H1 (cell line): ENCODE data around the gene MB. TPM values are rescaled to one million over a fixed set of nuclear protein-coding genes. Genes with fewer than 3 reads are reported as not detected.

Experiments used
- CTCF ChIA-PET: fragments of 300-600 bp; sonication (Branson Sonifier 250); formaldehyde crosslinking; loops from one replicate; lab custom pipeline; 2021; ENCODE audit not compliant: partially characterized antibody; lab: Charles Lee
- POLR2A ChIA-PET: fragments of 300-600 bp; sonication (Branson Sonifier 250); formaldehyde crosslinking; loops from one replicate; lab custom pipeline; 2021; ENCODE audit warnings: inconsistent platforms; ENCODE audit not compliant: partially characterized antibody; lab: Charles Lee
- DNase-seq, 2 experiments: peaks; one replicate each; pipeline versions ENCODE4 v3.0.0 to v3.0.0-alpha.2; 2010 to 2022; ENCODE audit warnings: low spot score in 2 of 2, low read depth in 1 of 2, mixed read lengths in 1 of 2
- FAIRE-seq: peaks from 2 replicates; lab custom pipeline; 2011; peaks lifted over from hg19 to GRCh38; lab: Jason Lieb, UNC
- H2AFZ ChIP-seq: 2 replicates; pipeline ENCODE4 v1.8.1; 2012; ENCODE audit warnings: low read length, inconsistent platforms
- H2AK5ac ChIP-seq: 2 replicates; pipeline ENCODE4 v1.6.1; 2013; ENCODE audit warnings: low read depth, low read length
- H2BK120ac ChIP-seq: replicated peaks from 2 replicates; pipeline ENCODE3; 2013; ENCODE audit warnings: low read depth, low read length, inconsistent platforms
- H2BK12ac ChIP-seq: 2 replicates; pipeline ENCODE4 v1.6.1; 2013; ENCODE audit warnings: low read depth, low read length
- H2BK15ac ChIP-seq: 2 replicates; pipeline ENCODE4 v1.6.1; 2013; ENCODE audit warnings: low read length
- H2BK20ac ChIP-seq: 2 replicates; pipeline ENCODE4 v1.6.1; 2013; ENCODE audit warnings: low read length
- H2BK5ac ChIP-seq: 2 replicates; pipeline ENCODE4 v1.6.1; 2013; ENCODE audit warnings: low read depth, low read length
- H3K14ac ChIP-seq: 2 replicates; pipeline ENCODE4 v1.6.1; 2013; ENCODE audit warnings: inconsistent platforms; ENCODE audit not compliant: insufficient read length
- H3K18ac ChIP-seq: 2 replicates; pipeline ENCODE4 v1.6.1; 2013; ENCODE audit warnings: low read length; ENCODE audit errors: extremely low read depth
- H3K23ac ChIP-seq: 2 replicates; pipeline ENCODE4 v1.6.1; 2013; ENCODE audit warnings: inconsistent platforms; ENCODE audit not compliant: insufficient read length
- H3K23me2 ChIP-seq: 2 replicates; pipeline ENCODE4 v1.6.1; 2013; ENCODE audit warnings: low read depth, low read length
- H3K27ac ChIP-seq: 2 replicates; pipeline ENCODE4 v1.6.1; 2011; ENCODE audit warnings: low read depth, low read length, inconsistent platforms
- H3K27me3 ChIP-seq, 4 experiments: replicated peaks in 1 of 4; 1 replicate in 1 of 4; 2 replicates in 3 of 4; pipeline versions ENCODE4 v1.6.1 to v1.8.1; 2011 to 2013; ENCODE audit warnings: low read length in 3 of 4, mild to moderate bottlenecking in 3 of 4, inconsistent platforms in 2 of 4, mixed read lengths in 2 of 4, moderate library complexity in 1 of 4; ENCODE audit not compliant: control insufficient read depth in 3 of 4, insufficient read depth in 3 of 4; ENCODE audit errors: extremely low read depth in 1 of 4
- H3K36me3 ChIP-seq, 4 experiments: 2 replicates each; pipeline versions ENCODE4 v1.6.1 to v1.8.1; 2011 to 2013; ENCODE audit warnings: mild to moderate bottlenecking in 4 of 4, low read length in 3 of 4, moderate library complexity in 2 of 4, control low read depth in 1 of 4, inconsistent platforms in 1 of 4; ENCODE audit not compliant: insufficient read depth in 4 of 4, control insufficient read depth in 2 of 4
- H3K4ac ChIP-seq: replicated peaks from 2 replicates; pipeline ENCODE3; 2013; ENCODE audit warnings: low read length, low read depth, mixed read lengths, inconsistent platforms; ENCODE audit not compliant: insufficient read length
- H3K4me1 ChIP-seq, 4 experiments: replicated peaks in 1 of 4; 1 replicate in 1 of 4; 2 replicates in 3 of 4; pipeline versions ENCODE4 v1.6.1 to v1.8.1; 2011 to 2013; ENCODE audit warnings: low read length in 3 of 4, inconsistent platforms in 2 of 4, mixed read lengths in 1 of 4; ENCODE audit not compliant: insufficient read depth in 4 of 4, control insufficient read depth in 3 of 4
- H3K4me2 ChIP-seq, 2 experiments: 2 replicates each; pipeline versions ENCODE4 v1.6.1 to v1.8.1; 2011 to 2013; ENCODE audit warnings: low read depth in 2 of 2, low read length in 2 of 2, control low read depth in 1 of 2, inconsistent platforms in 1 of 2, mild to moderate bottlenecking in 1 of 2; ENCODE audit not compliant: insufficient read depth in 1 of 2
- H3K4me3 ChIP-seq, 4 experiments: fragments of 200-600, 300-600 bp in 1 of 4; sonication (generic), shearing (Covaris generic), sonication (Bioruptor Twin) in 1 of 4; 2 replicates each; pipeline versions ENCODE4 v1.5.1 to v1.8.1; 2011 to 2016; ENCODE audit warnings: low read length in 4 of 4, low read depth in 3 of 4, control low read depth in 2 of 4, inconsistent platforms in 2 of 4, mild to moderate bottlenecking in 2 of 4, mixed read lengths in 1 of 4, moderate library complexity in 1 of 4; ENCODE audit not compliant: insufficient read depth in 2 of 4; ENCODE audit errors: extremely low read depth in 1 of 4
- H3K56ac ChIP-seq: replicated peaks from 2 replicates; pipeline ENCODE3; 2013; ENCODE audit warnings: low read depth, mild to moderate bottlenecking, mixed read lengths, low read length, inconsistent platforms; ENCODE audit not compliant: insufficient read length
- H3K79me1 ChIP-seq: 2 replicates; pipeline ENCODE4 v1.6.1; 2013; ENCODE audit warnings: low read depth, low read length, control low read depth
- H3K79me2 ChIP-seq, 2 experiments: 2 replicates each; pipeline versions ENCODE4 v1.6.1 to v1.8.1; 2012 to 2013; ENCODE audit warnings: low read length in 2 of 2, mild to moderate bottlenecking in 2 of 2, inconsistent platforms in 1 of 2; ENCODE audit not compliant: insufficient read depth in 2 of 2, control insufficient read depth in 1 of 2
- H3K9ac ChIP-seq, 4 experiments: replicated peaks in 1 of 4; 1 replicate in 1 of 4; 2 replicates in 3 of 4; pipeline versions ENCODE4 v1.6.1 to v1.8.1; 2011 to 2013; ENCODE audit warnings: low read depth in 3 of 4, low read length in 3 of 4, control low read depth in 2 of 4, mild to moderate bottlenecking in 2 of 4, moderate library complexity in 2 of 4, inconsistent platforms in 1 of 4; ENCODE audit errors: extremely low read depth in 1 of 4
- H3K9me3 ChIP-seq, 2 experiments: 2 replicates each; pipeline versions ENCODE4 v1.6.1 to v1.8.1; 2012 to 2013; ENCODE audit warnings: mild to moderate bottlenecking in 2 of 2, moderate library complexity in 2 of 2, control low read depth in 1 of 2, inconsistent platforms in 1 of 2, low read depth in 1 of 2, low read length in 1 of 2, mixed read lengths in 1 of 2; ENCODE audit not compliant: insufficient read depth in 2 of 2
- H4K20me1 ChIP-seq, 2 experiments: replicated peaks in 1 of 2; 2 replicates each; pipeline versions ENCODE3 to v1.8.1; 2011 to 2013; ENCODE audit warnings: inconsistent platforms in 2 of 2, low read length in 2 of 2, mild to moderate bottlenecking in 1 of 2; ENCODE audit not compliant: insufficient read depth in 2 of 2, control insufficient read depth in 1 of 2
- H4K5ac ChIP-seq: 2 replicates; pipeline ENCODE4 v1.6.1; 2013; ENCODE audit warnings: low read length, low read depth, mixed read lengths, inconsistent platforms; ENCODE audit not compliant: insufficient read length
- H4K8ac ChIP-seq: 2 replicates; pipeline ENCODE4 v1.8.0; 2013; ENCODE audit warnings: mild to moderate bottlenecking, moderate library complexity, low read length, inconsistent platforms; ENCODE audit not compliant: insufficient read depth; ENCODE audit errors: extremely low read depth
- H4K91ac ChIP-seq: replicated peaks from 2 replicates; pipeline ENCODE3; 2013; ENCODE audit warnings: low read length, mixed read lengths, inconsistent platforms; ENCODE audit not compliant: insufficient read length
- KDM1A ChIP-seq: fragments of 200-600, 300-600 bp; sonication (generic); IDR thresholded peaks from 2 replicates; pipeline ENCODE4 v1.7.1; 2016; ENCODE audit warnings: mild to moderate bottlenecking, low read length, borderline replicate concordance
- NANOG ChIP-seq: IDR thresholded peaks from 2 replicates; pipeline ENCODE4 v1.6.1; 2011; ENCODE audit warnings: low read length, low read depth, mild to moderate bottlenecking, inconsistent platforms; ENCODE audit not compliant: insufficient read depth, poor library complexity, severe bottlenecking
- RAD21 ChIP-seq, 2 experiments: IDR thresholded peaks in 1 of 2; conservative IDR thresholded peaks in 1 of 2; 2 replicates each; pipeline ENCODE4 v1.6.1; 2011; ENCODE audit warnings: low read depth in 2 of 2, low read length in 2 of 2, improper control_type of control experiment in 1 of 2, inconsistent platforms in 1 of 2, mild to moderate bottlenecking in 1 of 2, moderate library complexity in 1 of 2
- RBBP5 ChIP-seq: IDR thresholded peaks from 2 replicates; pipeline ENCODE4 v1.7.1; 2012; ENCODE audit warnings: low read depth, mild to moderate bottlenecking, inconsistent platforms, low read length, moderate library complexity, borderline replicate concordance
- SAP30 ChIP-seq: fragments of 300-600 bp; sonication (generic); IDR thresholded peaks from 2 replicates; pipeline ENCODE4 v1.7.1; 2012; ENCODE audit warnings: low read length, moderate library complexity, mild to moderate bottlenecking, inconsistent platforms; ENCODE audit not compliant: insufficient read depth, insufficient replicate concordance
- SIN3A ChIP-seq, 2 experiments: IDR thresholded peaks in 1 of 2; conservative IDR thresholded peaks in 1 of 2; 2 replicates each; pipeline ENCODE4 v1.6.1; 2011 to 2012; ENCODE audit warnings: low read length in 2 of 2, improper control_type of control experiment in 1 of 2, low read depth in 1 of 2, mild to moderate bottlenecking in 1 of 2
- SIX5 ChIP-seq: IDR thresholded peaks from 2 replicates; pipeline ENCODE4 v1.6.1; 2011; ENCODE audit warnings: mild to moderate bottlenecking, low read depth, low read length
- TAF1 ChIP-seq: IDR thresholded peaks from 2 replicates; pipeline ENCODE4 v1.6.1; 2011; ENCODE audit warnings: mild to moderate bottlenecking, low read depth, low read length
- WGBS, 2 experiments: shearing (Covaris generic) in 1 of 2; methylation state at CpG; one replicate each; pipeline versions ENCODE4 v1.1.6 to v1.1.7; 2013 to 2015; ENCODE audit warnings: low lambda C conversion rate in 2 of 2, mixed read lengths in 2 of 2, inconsistent platforms in 1 of 2, low coverage in 1 of 2, missing lambda C conversion rate in 1 of 2; ENCODE audit not compliant: insufficient replicate concordance in 2 of 2, insufficient coverage in 1 of 2, insufficient read length in 1 of 2; ENCODE audit errors: extremely low coverage in 1 of 2, missing lambda C conversion rate in 1 of 2; 5-methylcytosine and 5-hydroxymethylcytosine counted together
- polyA plus RNA-seq, 7 experiments: library from polyadenylated mRNA; depleted of rRNA in 3 of 7; stranded (reverse) in 5 of 7; unstranded in 2 of 7; fragments of >200 nt in 5 of 7; fragments of 200-250 nt in 2 of 7; gene quantifications; 1 replicate in 5 of 7; 2 replicates in 1 of 7; 4 replicates in 1 of 7; pipeline versions ENCODE4 v1.2.1 to v1.2.3, GENCODE V29; 2011 to 2013; ENCODE audit warnings: missing spikeins in 2 of 7, mixed read lengths in 2 of 7
- total RNA-seq: library from RNA; stranded (reverse); fragmentation: NEBNext Ultra II Directional; extraction: Animal tissue kit (Norgen Biotek cat#: 25700); gene quantifications from 2 replicates; pipeline ENCODE4 v1.2.1, GENCODE V29; 2021

The MB gene
- total and polyA plus RNA-seq, 2 of the 8 experiments (the other 6 are each of a cell fraction or from before 2014, with no cell fraction given), result 1.5 TPM; not detected in 1

DNA sequence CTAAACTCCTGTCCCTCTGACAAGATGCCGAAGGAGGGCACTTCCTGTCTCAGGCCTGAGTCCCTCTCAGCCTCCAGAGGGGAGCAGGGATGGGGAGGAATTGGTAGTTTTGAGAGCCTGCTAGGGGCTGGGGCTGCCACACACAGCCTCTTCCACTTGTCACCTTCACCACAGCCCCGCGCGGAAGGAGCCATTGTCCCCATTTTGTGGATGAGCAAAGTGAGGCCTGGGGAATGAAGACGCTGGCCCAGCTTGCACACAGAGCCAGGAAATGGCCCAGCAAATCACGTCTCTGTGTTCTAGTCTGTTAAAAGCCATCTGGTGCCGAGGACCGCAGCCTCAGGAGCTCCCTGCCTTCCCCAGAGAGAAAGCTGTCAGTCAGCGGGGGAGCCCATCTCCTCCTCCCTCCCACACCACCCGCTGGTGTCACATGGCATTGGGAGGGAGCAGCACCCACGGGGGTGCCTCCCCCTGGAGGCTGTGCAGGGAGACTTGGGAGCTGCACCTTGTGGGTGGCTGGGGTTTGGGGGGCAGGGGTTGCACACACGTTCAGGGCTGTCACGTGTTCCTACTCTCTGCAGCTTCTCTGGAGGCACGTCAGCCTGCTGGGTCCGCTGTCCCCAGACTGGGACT, 41.9 kb downstream of the MB start:
- no peaks in the 10 kb centered on the region for H4K20me1 ChIP-seq
- H3K18ac ChIP-seq, result no peak overlapping the region
- FAIRE-seq (no peak), DNase-seq (no peak)
- ChIA-PET CTCF (interaction anchor here (0.6 to 11.8 kb wide), 8 partner anchors 9 to 142 kb away, joined by 3 to 124 read pairs (median 4); no protein-coding TSS in a partner anchor), POLR2A (interaction anchor here (0.7 to 1.3 kb wide), 5 partner anchors 20 to 149 kb away, joined by 3 to 5 read pairs (median 3); no protein-coding TSS in a partner anchor)
- H3K14ac ChIP-seq, result no peak overlapping the region
- H2BK5ac ChIP-seq, result no peak overlapping the region
- H3K4me1 ChIP-seq, result no peaks in the 10 kb centered on the region
- no peaks in the 10 kb centered on the region for H3K9me3 ChIP-seq
- no peak overlapping the region for H3K4me2 ChIP-seq
- no peak overlapping the region for H4K5ac ChIP-seq
- H3K27ac ChIP-seq, result no peak overlapping the region
- H3K23me2 ChIP-seq, result peaks cover 7% of the 10 kb centered on the region; the same call in 1 of the 2 replicates
- H3K79me2 ChIP-seq, result no peaks in the 10 kb centered on the region
- no peak overlapping the region for H2BK12ac ChIP-seq
- H3K9ac ChIP-seq, result no peak overlapping the region
- no peak overlapping the region for H3K56ac ChIP-seq
- no peak overlapping the region for H3K4me3 ChIP-seq
- no peak overlapping the region for H2AK5ac ChIP-seq
- no peaks in the 10 kb centered on the region for H3K79me1 ChIP-seq
- no peak overlapping the region for H4K91ac ChIP-seq
- H3K27me3 ChIP-seq, result no peaks in the 10 kb centered on the region
- peak; percentile 66 for TF ChIP-seq KDM1A
- TF ChIP-seq NANOG, result no peak
- TF ChIP-seq SAP30, result no peak
- TF ChIP-seq SIN3A (conservative IDR thresholded peaks at IDR 0.05 in 1 of 2, IDR thresholded peaks at IDR 0.05 in 1 of 2; ENCODE audit: low read depth in 1 of 2, low read length in 2 of 2), result no peak
- no peak for TF ChIP-seq SIX5
- no peak for TF ChIP-seq RBBP5
- TF ChIP-seq TAF1, result no peak
- TF ChIP-seq RAD21 (IDR thresholded peaks at IDR 0.05 in 1 of 2, conservative IDR thresholded peaks at IDR 0.05 in 1 of 2; ENCODE audit: low read depth in 2 of 2, low read length in 2 of 2), result no peak
- no peak overlapping the region for H2AFZ ChIP-seq
- no peak overlapping the region for H3K4ac ChIP-seq
- no peak overlapping the region for H2BK20ac ChIP-seq
- no peak overlapping the region for H3K23ac ChIP-seq
- no peaks in the 10 kb centered on the region for H3K36me3 ChIP-seq
- H2BK120ac ChIP-seq, result no peak overlapping the region
- peak overlapping the region; percentile 90 for H4K8ac ChIP-seq
- WGBS, 2 experiments, result 83% methylated on average over 15 of the region's 15 CpGs; no CpG with 5 or more reads in 1 of the 2 experiments
- H2BK15ac ChIP-seq, result no peak overlapping the region
